ENCODE data around the gene PGK1. TPM values are rescaled to one million over a fixed set of nuclear protein-coding genes. Genes with fewer than 3 reads are reported as not detected.
"Not testable (repeated sequence)": the region's sequence is repeated elsewhere in the genome, so short reads cannot be mapped to it uniquely, and the experiment has no call there.

PGK1 gene
- polyA plus RNA-seq, 12 donors, result 109 to 329 (median 275) TPM

- no peak for DNase-seq
These were observed 2.6 kb downstream of the PGK1 start for GRCh38 chrX:78106651-78106986.

DNA sequence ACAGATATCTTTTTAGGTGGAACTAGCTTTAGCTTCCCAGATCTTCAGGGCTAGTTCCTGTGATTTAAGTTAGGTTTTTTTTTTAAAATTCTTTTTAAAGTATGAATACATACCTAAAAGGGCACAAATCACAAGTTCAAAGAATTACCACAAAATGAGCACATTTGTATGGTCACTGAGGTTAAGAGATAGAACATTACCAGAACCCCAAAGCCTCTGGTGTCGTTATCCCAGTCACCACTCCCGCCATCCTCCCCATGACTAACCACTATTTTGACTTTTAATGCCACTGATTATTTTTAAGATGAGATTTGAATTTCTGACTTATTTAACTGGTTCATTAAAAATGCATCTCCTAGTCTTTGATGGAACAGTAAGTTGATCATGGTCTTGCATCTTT, 5.4 kb downstream of the PGK1 start:
- no peak for DNase-seq

- DNase-seq, result no peak
These were observed 7.3 kb downstream of the PGK1 start for GRCh38 chrX:78111140-78111931.

- no peak for DNase-seq
These were observed 12.3 kb downstream of the PGK1 start for GRCh38 chrX:78116365-78116764.

GRCh38 chrX:78116766-78117165, 12.7 kb downstream of the PGK1 start:
- DNase-seq, result no peak

DNA sequence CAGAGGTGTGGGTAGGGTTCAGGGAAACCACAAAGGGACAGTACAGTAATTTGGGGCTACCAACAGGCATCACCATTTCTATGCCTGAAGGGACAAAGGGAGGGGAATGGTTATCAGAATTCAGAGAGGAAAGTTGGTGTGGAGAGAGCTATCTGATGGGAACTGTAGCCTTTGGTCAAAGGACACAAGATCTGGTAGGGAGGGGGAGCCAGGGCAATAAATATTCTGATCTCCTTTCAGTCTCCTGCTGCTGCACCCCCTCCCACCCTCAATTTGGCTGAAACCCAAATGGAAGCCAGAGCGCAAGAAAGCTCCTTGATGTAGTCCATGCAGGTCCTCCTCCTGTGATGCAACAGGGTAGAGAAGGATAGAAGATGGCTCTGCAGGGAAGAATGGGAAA, 14.6 kb downstream of the PGK1 start:
- no peak for DNase-seq

- DNase-seq, result no peak
These were observed 15.6 kb downstream of the PGK1 start for GRCh38 chrX:78119521-78120227.

DNA sequence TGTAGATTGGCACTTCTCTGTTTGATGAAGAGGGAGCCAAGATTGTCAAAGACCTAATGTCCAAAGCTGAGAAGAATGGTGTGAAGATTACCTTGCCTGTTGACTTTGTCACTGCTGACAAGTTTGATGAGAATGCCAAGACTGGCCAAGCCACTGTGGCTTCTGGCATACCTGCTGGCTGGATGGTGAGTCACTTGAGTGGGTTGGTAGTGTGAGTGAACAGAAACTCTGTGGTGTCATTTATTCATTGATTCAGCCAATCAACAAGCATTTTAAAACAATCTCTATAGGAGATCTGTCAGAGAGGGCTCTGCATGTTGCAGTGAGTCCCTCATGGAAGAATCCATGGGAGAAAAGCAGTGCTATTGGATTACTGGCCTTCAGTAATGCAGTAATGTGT, 19.1 kb downstream of the PGK1 start:
- no peak for DNase-seq

DNA sequence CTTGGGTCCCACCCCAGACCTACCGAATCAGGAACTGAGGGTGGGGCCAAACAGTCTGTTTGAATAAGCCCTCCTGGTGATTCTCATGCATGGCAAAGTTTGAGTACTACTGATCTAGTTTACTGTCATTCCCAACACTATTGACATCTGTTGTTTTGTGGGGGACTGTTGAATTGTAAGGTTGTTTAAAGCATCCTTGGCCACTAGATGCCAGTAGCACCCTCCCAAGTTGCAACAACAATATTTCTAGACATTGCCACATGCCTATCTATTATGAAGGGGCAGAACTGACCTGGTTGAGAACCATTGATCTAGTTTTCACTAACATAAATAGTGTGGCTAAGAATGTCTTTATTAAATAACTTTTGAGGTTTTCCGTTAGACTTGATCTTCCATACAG, 20.3 kb downstream of the PGK1 start:
- DNase-seq, result no peak

DNA sequence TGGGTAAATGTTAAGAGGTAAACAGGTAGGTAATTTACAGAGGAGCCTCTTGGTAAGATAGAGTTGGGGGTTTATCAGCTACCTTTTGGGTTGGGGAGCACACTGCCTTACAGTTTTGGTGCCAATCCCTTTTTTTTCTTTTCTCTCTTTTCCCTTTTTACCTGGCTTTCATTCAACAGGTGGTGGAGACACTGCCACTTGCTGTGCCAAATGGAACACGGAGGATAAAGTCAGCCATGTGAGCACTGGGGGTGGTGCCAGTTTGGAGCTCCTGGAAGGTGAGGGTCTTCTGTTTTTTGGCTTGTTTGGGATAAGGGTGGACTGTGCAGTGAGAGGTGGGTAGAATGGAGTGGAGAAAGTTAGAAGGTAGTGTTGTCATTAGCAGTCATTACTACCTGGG, 21.1 kb downstream of the PGK1 start:
- DNase-seq, result no peak

DNA sequence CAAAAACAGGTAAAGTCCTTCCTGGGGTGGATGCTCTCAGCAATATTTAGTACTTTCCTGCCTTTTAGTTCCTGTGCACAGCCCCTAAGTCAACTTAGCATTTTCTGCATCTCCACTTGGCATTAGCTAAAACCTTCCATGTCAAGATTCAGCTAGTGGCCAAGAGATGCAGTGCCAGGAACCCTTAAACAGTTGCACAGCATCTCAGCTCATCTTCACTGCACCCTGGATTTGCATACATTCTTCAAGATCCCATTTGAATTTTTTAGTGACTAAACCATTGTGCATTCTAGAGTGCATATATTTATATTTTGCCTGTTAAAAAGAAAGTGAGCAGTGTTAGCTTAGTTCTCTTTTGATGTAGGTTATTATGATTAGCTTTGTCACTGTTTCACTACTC, 21.7 kb downstream of the PGK1 start:
- not testable (repeated sequence) for DNase-seq

DNA sequence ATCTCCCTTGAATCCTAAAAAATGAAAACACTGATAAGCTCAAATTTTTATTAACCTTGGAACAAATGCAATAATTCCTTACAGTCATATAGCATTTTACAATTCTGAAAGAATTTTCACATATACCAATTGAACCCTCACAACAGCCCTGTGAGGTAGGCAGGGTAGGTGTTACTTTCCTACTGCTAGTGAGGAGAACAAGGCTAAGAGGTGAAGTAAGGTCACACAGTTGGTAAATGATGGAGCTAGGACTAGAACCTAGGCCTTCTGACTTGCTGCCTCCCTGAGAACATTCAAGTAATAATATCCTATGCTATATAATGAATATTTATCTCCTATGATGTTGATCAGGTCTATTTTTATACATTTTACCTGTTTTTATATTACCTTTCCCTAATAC, 25.7 kb downstream of the PGK1 start:
- DNase-seq, result no peak

- no peak for DNase-seq
These were observed 26.3 kb downstream of the PGK1 start for GRCh38 chrX:78130396-78130795.

DNA sequence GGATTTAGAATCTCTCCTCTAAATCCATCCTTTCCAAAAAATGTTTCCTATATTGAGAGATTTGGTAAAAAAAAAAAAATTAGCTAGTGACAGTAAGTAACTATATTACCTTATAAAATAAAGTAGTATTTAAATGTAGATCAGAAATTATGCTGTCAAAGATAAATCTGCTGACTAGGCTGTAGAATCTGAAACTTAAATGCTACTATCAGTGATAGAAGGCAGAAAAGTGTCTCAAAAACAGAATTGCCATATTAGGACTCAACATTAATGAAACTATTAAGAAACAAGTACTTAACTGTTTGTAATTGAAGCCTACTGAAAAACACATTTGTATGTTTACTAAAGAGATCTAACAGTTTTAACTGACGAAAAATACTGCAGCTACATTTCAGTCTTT, 27.1 kb downstream of the PGK1 start:
- no peak for DNase-seq

DNA sequence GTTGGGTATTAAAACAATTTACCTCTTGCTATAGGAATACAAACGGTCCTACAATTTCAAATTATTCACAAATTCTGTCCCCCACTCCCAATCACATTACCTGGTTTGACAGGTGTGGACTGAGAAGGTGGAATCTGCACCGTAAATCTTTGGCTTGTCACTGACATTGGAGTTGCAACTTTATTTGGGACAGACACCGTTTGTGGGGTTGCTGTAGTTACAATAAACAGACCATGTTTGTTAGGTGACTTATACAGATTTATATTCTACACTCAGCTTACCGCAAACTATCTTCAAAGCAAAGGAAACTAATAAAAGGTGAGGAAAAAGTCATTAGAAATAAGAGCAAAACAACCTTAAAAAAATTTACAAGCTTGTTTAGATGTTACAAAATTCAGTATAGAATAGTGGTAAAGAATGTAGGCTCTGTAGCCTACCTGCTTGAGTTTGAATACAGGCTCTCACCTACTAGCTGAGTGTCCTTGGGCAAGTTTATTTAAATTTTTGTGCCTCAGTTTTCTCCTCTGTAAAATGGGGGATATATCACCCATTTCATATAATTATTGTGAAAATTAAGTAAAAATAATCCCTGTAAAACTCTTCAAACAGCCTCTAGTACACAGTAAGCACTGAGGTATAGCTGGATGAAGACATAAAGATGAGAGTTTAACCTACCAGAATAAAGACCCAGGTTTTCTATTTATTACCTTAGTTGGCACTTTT, 29.4 kb downstream of the PGK1 start:
- DNase-seq, result no peak

DNA sequence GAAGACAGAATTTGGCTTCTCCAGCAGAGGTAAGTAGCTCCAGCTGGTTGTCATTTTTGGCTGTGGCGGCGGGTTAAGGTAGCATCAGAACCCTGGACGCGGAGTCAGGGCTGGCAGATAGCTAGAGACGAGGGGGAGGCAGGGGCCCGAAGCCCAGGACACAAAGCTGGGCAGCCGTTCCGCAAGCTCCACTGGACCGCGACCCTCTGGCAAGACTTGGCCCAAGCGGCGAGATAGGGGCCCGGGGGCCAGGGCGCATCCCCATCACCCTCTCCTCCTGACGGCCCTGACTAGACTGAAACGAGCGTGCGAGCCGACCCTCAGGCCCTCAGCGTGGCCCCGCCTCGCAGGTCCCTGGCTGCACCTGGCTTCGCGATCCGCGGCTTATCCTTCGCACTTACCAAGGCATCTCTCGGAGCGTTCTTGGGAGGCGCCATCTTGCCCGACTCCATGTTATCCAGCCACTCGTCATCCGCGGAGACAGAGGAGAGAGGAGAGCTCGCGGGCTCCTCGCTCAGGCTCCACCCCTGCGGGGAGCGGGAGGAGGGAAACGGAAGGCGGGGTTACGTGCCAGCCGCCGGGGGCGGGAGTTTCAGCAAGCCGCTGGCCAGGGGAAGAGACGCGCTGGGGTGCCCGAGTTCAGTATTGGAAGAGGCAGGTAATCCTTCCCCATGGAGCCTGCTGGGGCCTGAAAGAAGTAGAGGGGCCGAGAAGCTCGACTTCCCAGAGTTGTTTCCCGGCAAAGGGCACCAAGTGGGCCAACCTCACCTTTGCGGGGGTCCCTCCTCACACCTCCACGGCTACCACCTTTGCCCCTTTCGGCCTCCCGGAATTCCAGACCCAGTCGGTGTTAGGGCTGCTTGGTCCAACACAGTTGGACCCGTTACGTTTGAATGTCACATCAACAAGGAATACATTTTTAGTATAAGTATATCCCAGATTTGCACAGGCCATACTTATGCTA, 35.4 kb downstream of the PGK1 start, which contains the start of gene TAF9B:
Gene TAF9B (minus strand): TSS at position 491 of the 964 bp plus-strand sequence. CDS start 39 bp downstream, at position 452.
- peak; percentile 79 for DNase-seq

DNA sequence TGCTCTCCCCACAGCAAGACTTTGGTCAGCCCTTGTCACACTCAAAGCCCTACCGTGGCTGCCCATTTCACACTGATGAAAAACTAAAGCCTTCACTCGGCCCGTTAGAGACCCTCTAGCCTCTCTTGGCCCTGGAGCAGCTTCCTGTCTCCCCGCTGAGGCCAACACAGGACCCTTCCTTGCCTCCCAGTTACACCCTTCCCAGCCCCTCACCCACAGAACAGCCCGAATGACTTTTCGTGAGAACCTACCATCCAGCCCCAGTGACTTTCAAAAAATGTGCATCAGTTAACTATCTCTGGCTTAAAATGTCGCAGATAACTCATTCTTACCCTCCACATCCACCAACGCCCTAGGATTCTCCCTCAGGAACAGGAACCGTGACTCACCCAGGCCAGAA, 36.2 kb downstream of the PGK1 start:
- no peak for DNase-seq

GRCh38 chrX:78147002-78147540, 43.0 kb downstream of the PGK1 start:
- not testable (repeated sequence) for DNase-seq

- not testable (repeated sequence) for DNase-seq
These were observed 53.3 kb downstream of the PGK1 start for GRCh38 chrX:78157373-78157772.

DNA sequence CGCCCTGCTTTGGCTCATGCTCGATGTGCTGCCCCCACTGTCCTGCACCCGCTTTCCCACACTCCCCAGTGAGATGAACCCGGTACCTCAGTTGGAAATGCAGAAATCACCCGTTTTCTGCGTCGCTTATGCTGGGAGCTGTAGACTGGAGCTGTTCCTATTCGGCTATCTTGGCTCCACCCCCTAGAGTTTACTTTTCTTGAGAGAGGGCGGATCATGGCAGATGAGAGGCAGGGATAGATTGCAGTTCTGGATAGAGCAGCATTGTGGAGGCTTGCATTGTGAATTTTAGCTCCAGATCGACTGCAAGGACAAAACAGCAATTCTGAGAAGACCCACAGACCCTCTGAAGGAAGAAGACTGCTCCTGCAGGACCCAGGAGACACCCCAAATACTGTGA, 53.8 kb downstream of the PGK1 start:
- DNase-seq, result not testable (repeated sequence)

DNA sequence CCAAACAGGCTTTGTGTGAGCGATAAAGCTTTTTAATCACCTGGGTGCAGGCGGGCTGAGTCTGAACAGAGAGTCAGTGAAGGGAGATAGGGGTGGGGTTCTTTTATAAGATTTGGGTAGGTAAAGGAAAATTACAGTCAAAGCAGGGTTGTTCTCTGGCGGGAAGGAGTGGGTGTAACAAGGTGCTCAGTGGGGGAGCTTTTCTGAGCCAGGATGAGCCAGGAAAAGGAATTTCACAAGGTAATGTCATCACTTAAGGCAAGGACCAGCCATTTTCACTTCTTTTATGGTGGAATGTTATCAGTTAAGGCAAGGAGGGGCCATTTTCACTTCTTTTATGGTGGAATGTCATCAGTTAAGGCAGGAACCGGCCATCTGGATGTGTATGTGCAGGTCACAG, 56.7 kb downstream of the PGK1 start:
- not testable (repeated sequence) for DNase-seq

Data from muscle of arm (tissue), 12 donors.